Mesenteric fat pad (tissue), 1 donor: ENCODE measurements around the gene MAP3K6. TPM values are rescaled to one million over a fixed set of nuclear protein-coding genes. Genes with fewer than 3 reads are reported as not detected.

Experiments
- DNase-seq: peaks from one replicate; pipeline ENCODE4 v3.0.0-alpha.2; 2020; ENCODE audit warnings: low spot score
- total RNA-seq: library from RNA; stranded (reverse); fragmentation: NEBNext Ultra II Directional; extraction: Animal tissue kit (Norgen Biotek cat#: 25700); gene quantifications from one replicate; pipeline ENCODE4 v1.2.1, GENCODE V29; 2021
- donor health status: DM: yes; HTN: yes; CAD: no.

Gene MAP3K6
- total RNA-seq, 1 donor from 2014 or later = 95.0 TPM

GRCh38 chr1:27356619-27357280, 10.0 kb downstream of the MAP3K6 start:
- no peak for DNase-seq

GRCh38 chr1:27356277-27356618, 10.5 kb downstream of the MAP3K6 start:
- DNase-seq = no peak

GRCh38 chr1:27355683-27356082, 11.1 kb downstream of the MAP3K6 start:
- no peak for DNase-seq

GRCh38 chr1:27353629-27354028, 13.1 kb downstream of the MAP3K6 start:
- no peak for DNase-seq

- no peak for DNase-seq
Observed at GRCh38 chr1:27353166-27353565, 13.6 kb downstream of the MAP3K6 start.

DNA sequence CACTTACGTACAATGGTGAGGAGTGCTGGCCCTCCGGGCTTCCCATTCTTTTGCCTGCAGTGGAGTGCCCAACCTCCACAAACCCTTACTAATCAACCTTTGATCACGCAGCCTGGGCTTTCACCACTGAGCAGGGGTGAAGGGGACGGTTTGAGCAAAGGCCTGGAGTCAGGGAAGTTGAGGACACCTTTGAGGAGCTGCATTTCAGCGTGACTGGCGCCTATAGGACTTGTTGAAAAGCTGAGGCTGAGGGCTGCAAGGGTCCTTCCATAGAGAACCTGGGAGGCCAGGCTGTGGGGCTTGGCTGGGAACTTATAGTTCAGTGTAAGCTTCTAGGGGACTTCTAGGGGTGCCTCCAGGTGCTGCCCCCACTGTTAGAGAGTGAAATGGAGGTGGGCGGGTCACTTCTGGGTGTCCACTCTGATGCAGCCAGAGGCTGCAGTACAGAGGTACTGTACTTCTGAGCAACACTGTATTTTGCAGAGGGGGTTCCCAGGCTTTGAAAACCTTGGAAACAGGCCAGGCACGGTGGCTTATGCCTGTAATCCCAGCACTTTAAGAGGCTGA, 15.1 kb downstream of the MAP3K6 start:
- no peak for DNase-seq

DNA sequence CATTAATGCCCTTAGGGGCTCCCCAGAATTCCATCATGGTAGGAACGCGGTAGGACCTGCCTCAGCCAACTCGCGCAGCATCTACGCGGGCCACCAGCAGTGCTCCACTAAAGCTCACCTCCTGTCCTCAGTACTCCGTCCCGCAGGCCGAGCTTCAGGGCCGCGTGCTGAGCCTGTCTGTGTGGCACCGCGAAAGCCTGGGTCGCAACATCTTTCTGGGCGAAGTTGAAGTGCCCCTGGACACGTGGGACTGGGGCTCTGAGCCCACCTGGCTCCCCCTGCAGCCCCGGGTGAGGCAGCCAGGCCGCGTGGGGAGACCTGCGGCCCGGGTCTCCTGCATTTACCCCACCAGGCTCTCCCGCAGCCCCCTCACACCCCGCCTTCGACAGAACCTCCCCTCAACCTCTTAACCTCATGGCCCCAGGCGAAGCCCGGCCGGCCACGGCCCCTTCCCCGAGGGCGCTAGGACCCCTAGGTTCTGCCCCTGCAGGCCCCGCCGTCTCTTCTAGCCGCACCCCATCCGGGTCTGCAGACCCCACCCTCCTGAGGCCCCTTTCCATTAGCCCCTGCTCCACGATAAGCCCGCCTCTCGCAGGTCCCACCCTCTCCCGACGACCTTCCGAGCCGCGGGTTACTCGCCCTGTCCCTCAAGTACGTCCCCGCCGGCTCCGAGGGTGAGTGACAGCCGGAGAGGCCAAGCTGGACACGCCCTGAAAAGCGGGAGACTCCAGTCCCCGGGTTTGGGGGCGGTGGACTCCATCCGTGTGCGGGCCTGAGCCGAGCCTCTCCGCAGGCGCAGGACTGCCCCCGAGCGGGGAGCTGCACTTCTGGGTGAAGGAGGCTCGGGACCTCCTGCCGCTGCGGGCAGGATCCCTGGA, 15.9 kb downstream of the MAP3K6 start:
- DNase-seq = no peak

- DNase-seq = no peak
Observed at GRCh38 chr1:27349784-27350662, 16.7 kb downstream of the MAP3K6 start.

GRCh38 chr1:27348861-27349783, 17.6 kb downstream of the MAP3K6 start:
- no peak for DNase-seq

DNA sequence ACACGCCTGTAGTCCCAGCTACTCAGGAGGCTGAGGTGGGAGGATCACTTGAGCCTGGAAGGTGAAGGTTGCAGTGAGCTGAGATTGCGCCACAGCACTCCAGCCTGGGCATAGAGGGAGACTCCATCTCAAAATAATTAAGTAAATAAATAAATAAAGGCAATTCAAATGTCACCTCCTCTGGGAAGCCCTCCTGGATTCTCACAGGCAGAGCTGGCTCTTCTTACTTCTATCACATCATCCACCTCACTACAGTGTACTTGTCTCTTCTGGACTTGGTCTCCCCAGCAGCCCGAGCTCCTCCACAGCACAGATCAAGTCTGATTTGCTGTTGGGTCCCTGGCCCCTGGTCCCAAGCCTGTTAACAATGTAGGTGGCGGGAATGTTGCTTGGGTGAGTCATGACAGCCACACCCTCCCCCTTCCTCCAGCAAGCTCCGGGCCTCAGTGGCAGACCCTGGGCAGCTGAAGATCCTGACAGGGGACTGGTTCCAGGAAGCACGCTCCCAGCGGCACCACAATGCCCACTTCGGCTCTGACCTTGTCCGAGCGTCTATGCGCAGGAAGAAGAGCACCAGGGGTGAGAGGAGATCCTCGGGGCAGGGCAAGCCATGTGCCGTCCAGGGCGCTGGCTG, 19.7 kb downstream of the MAP3K6 start:
- DNase-seq = no peak

DNA sequence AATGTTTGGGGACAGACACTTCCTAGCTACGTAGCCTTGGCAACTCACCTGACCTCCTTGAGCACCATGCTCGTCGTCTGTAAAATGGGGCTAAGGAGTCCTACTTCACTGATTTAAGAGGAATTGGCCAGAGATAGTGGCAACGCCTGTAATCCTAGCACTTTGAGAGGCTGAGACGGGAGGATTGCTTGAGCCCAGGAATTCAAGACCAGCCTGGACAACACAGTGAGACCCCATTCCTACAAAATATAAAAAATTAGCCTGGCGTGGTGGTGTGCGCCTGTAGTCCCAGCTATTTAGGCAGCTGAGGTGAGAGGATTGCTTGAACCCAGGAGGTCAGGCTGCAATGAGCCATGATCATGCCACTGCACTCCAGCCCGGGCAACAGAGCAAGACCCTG, 20.4 kb downstream of the MAP3K6 start:
- DNase-seq = no peak

DNA sequence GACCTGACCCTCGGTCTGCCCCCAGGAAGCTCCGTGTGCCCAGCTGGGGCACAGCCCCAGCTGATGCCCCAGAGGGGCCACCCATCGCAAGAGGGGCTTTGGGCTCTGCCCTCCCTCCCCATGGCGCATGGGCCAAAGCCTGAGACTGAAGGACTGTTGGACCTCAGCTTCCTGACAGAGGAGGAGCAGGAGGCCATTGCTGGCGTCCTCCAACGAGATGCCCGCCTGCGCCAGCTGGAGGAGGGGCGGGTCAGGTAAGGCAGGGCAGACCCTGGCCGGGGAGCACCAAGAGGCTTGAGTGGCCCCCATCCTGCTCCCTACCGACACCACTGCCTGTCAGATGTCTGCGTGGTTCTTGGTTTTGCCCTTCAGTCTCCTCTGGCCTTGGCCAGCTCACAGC, 21.5 kb downstream of the MAP3K6 start:
- no peak for DNase-seq

DNA sequence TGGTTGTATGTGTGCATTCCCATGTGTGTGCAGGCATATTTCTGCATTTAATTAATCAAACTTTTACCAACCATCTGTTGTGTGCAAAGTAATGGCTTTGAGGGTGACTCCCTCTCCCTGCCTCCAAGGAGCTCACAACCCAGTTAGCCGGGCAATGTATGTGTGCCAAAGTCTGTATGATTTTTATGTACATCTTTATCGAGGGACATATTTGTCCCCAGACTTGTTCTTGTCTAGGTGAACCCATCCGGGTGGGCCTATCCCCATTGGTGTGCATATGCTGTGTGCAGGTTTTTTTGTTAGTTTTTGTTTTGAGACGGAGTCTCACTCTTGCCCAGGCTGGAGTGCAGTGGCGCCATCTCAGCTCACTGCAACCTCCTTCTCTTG, 23.1 kb downstream of the MAP3K6 start:
- DNase-seq = no peak

DNA sequence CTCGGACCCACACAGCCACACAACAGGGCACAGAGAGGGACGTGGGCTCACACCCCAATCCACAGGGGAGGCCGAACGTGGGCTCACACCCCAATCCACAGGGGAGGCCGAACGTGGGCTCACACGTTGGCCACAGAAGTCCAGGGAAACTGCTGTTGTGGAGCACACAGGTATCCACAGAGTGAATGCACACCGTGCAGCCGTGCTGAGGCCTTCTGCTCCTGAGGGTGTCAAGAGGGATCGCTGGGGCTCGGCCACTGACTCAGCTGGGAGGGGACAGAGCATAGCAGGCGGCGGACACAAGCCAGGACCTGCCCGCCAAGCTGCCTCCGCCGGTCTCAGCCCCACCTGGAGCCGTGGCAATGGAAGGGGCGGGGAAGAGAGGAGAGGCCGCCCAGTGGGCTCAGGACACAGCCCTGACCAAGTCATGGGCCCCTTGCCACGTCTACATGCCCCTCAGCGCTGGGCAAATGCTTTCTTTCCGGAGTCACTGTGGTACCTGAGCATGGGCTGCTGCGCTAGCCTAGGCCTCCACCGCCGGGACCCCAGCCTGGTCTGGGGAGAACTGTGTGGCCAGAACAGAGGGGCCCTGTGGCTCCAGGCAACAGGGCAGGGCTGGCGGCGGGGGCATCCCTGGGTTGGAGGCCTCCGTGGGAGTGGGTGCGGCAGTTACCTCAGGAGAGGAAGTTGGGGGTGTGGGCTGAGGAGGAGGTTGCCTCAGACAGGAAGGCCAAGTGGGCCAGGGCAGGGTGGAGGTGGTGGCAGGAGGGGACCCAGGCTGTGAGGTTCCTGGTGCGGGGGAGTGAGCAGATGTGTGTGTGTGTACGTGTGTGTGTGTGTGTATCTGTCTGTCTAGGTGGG, 23.8 kb downstream of the MAP3K6 start:
- no peak for DNase-seq

DNA sequence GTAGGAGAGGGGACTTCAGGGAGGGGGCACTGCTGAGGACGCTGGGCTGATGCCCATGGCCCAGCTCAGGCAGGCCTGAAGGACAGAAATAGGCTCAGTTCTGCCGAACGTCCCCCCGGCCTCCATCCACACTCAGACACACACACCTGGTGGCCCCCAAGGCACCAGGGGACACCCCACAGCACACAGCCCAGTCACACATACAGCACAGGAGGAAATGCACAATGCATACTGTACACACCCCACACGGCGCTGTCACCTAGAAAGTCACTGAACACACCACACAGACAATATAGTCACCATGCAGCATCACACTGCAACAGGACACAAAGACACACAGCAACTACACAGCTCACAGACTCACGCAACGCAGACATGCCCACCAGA, 24.4 kb downstream of the MAP3K6 start:
- DNase-seq = no peak

GRCh38 chr1:27341525-27342252, 25.1 kb downstream of the MAP3K6 start, which contains the start of gene SYTL1:
TSS of gene SYTL1 (plus strand) at chr1:27342022. CDS start at chr1:27345335, 3,313 bp downstream.
- DNase-seq = no peak

DNA sequence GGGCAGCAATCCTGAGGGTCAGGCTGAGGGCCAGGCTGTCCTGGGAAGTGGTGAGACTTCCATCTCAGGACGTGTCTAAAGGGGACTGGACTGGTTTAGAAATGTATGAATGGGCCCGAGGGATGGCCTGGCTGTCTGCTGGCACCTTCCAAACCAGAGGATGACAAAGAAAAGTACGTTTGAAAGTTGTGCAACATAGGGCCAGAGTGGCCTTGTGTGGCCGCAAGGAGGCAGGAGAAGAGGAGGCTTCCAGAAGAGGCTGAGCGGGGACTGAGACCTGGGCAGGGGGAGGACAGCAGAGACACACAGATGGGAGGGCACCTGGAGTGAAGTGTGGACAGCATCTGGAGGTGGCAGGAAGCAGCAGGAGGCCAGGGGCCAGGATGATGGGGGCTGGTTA, 27.5 kb downstream of the MAP3K6 start:
- DNase-seq = no peak

- DNase-seq = no peak
Observed at GRCh38 chr1:27338751-27339150, 28.0 kb downstream of the MAP3K6 start.
